Left ventricle myocardium inferior (tissue), 1 donor: Measurements from ENCODE around the gene GNG14. TPM values are rescaled to one million over a fixed set of nuclear protein-coding genes. Genes with fewer than 3 reads are reported as not detected.

ENCODE experiments used
- DNase-seq: peaks from one replicate; pipeline ENCODE4 v3.0.0-alpha.2; 2020
- H3K27ac ChIP-seq: fragments of 200-600 bp; replicated peaks from 2 replicates; pipeline ENCODE4 v1.8.0; 2021
- H3K27me3 ChIP-seq: fragments of 200-600 bp; 2 replicates; pipeline ENCODE4 v1.8.0; 2021; ENCODE audit warnings: low read depth
- H3K36me3 ChIP-seq: fragments of 200-600 bp; 2 replicates; pipeline ENCODE4 v1.8.0; 2021
- H3K4me1 ChIP-seq: fragments of 200-600 bp; 2 replicates; pipeline ENCODE4 v1.8.0; 2021
- H3K4me3 ChIP-seq: fragments of 200-600 bp; 2 replicates; pipeline ENCODE4 v1.8.0; 2021; ENCODE audit warnings: mild to moderate bottlenecking, moderate library complexity
- H3K9me3 ChIP-seq: fragments of 200-600 bp; replicated peaks from 2 replicates; pipeline ENCODE4 v1.8.0; 2021
- CTCF ChIP-seq: fragments of 200-600 bp; IDR thresholded peaks from 2 replicates; pipeline ENCODE4 v1.8.0; 2021; ENCODE audit warnings: antibody characterized with exemption, mild to moderate bottlenecking, borderline replicate concordance
- intact Hi-C: fragments of 100-400 bp; cut with micrococcal nuclease; formaldehyde crosslinking; loops from one replicate; pipeline ENCODE4 v1.11.0; 2022
- total RNA-seq: library from RNA; stranded (reverse); fragmentation: NEBNext Ultra II Directional; extraction: Animal tissue kit (Norgen Biotek cat#: 25700); gene quantifications from one replicate; pipeline ENCODE4 v1.2.1, GENCODE V29; 2021
- donor health status: DM: no; HTN: yes; CAD: no; lungs with severe emphysema.

The GNG14 gene
- total RNA-seq, 1 donor from 2014 or later: not detected

DNA sequence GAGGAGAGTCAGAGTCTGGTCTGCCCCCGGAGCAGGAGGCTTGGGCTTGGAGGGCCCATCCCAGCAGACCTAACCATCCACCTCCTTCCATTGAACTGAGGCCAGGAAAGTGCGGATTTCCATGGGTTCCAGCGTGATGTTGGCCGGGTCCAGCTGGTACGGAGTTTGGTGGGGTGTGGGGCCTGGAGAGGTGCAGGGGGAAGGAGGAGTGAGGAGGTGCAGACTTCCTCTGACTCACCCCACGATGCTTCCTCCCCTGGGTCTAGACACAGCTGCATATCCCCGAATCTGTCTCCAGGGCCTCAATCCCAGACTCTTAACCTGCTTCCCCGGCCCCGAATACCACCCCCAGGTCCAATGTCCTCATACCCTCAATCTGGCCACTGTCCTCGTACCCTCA, 41.2 kb upstream of the GNG14 start:
- intact Hi-C loops: no loop called here
- Histone ChIP-seq H3K27me3 (no peaks in the 10 kb centered on the region), H3K4me1 (peaks cover 14% of the 10 kb centered on the region), H3K9me3 (no peaks in the 10 kb centered on the region), H3K36me3 (peaks cover 5% of the 10 kb centered on the region), H3K27ac (no peak overlapping the region), H3K4me3 (no peak overlapping the region)
- DNase-seq: no peak
- TF ChIP-seq CTCF: no peak

DNA sequence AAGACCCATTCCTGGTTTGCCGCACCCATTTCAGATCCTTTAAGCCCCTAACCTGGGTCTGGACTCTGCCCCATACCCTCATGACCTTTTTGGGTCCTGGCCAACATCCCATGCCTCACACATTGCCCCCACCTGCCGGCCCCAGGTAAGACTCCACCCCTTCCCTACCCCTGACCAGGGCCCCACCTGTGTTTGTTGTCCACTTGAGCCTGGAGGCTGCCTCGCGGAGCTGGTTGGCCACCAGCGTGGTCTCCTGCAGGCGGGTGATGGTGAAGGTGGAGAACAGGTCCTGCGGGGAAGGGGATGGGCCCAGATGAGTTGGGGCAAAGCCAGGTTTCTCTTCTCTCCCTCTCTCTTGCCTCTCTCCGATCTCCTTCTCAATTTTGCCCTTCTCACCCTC, 40.8 kb upstream of the GNG14 start:
- intact Hi-C loops: no loop called here
- no peak overlapping the region for H3K27ac ChIP-seq
- H3K4me1 ChIP-seq: peaks cover 14% of the 10 kb centered on the region
- no peak overlapping the region for H3K4me3 ChIP-seq
- H3K27me3 ChIP-seq: no peaks in the 10 kb centered on the region
- peaks cover 5% of the 10 kb centered on the region for H3K36me3 ChIP-seq
- no peak for DNase-seq
- no peak for TF ChIP-seq CTCF
- no peaks in the 10 kb centered on the region for H3K9me3 ChIP-seq

GRCh38 chr19:12647490-12648071, 40.2 kb upstream of the GNG14 start:
- H3K27ac ChIP-seq: no peak overlapping the region
- H3K36me3 ChIP-seq: peaks cover 5% of the 10 kb centered on the region
- H3K4me3 ChIP-seq: peak overlapping the region; percentile 58
- intact Hi-C loops: no loop called here
- no peaks in the 10 kb centered on the region for H3K27me3 ChIP-seq
- TF ChIP-seq CTCF: no peak
- no peaks in the 10 kb centered on the region for H3K9me3 ChIP-seq
- H3K4me1 ChIP-seq: peaks cover 14% of the 10 kb centered on the region
- DNase-seq: no peak

DNA sequence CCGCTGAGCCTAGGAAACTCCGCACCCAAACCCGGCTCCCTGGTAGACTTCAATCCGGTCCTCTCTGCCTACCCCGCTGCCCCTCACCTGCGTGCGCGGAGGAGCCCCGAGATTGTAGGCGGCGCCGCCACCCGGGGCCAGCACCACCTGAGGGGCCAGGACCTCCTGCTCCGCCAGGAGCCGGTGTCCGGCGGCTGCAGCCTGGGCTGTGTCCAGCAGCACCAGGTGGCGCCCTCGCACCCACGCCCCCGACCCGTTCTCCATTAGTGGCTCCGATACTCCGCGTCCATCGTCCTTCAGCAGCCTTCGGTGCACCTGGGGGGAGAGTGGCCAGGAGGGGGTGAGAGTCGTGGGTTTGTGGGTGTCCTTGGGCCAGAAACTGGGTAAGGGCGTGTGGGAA, 39.7 kb upstream of the GNG14 start:
- H3K4me3 ChIP-seq: peak overlapping the region; percentile 58

DNA sequence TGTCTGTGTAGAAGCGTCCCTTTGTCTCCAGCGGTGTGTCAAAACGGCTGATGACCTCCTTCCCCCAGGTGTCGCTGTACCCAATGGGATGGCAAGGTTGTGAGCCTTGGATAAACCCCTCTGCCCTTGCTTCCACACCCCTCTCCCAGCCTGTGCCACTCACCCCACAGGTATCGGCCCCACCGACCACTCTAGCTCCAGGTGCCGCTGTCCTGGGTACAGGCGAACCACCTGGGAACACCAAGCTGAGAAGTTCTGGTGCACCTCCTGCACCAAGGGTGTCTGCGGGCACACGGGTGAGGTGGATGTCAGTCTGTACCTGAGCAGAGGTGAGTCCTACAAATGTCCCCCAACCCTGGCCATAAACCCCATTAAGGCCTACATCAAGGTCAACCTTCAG, 37.9 kb upstream of the GNG14 start:
- peaks cover 12% of the 10 kb centered on the region for H3K36me3 ChIP-seq
- no peak for DNase-seq
- intact Hi-C loops: no loop called here

More for the DNA sequence above, 39.7 kb upstream of the GNG14 start:
- no peak for DNase-seq
- H3K9me3 ChIP-seq: no peaks in the 10 kb centered on the region
- intact Hi-C loops: no loop called here
- H3K27me3 ChIP-seq: no peaks in the 10 kb centered on the region
- peaks cover 14% of the 10 kb centered on the region for H3K4me1 ChIP-seq
- H3K27ac ChIP-seq: no peak overlapping the region
- peak; percentile 40 for TF ChIP-seq CTCF
- H3K36me3 ChIP-seq: peaks cover 5% of the 10 kb centered on the region

More for the DNA sequence above, 37.9 kb upstream of the GNG14 start:
- H3K4me1 ChIP-seq: peaks cover 14% of the 10 kb centered on the region
- H3K27ac ChIP-seq: no peak overlapping the region
- no peaks in the 10 kb centered on the region for H3K9me3 ChIP-seq
- no peak overlapping the region for H3K4me3 ChIP-seq
- H3K27me3 ChIP-seq: no peaks in the 10 kb centered on the region
- TF ChIP-seq CTCF: no peak
